ENCODE data around the gene SGK1. TPM values are rescaled to one million over a fixed set of nuclear protein-coding genes. Genes with fewer than 3 reads are reported as not detected.

SGK1 gene
- polyA plus RNA-seq, 1 donor (not counting 4 experiments of a cell fraction or from before 2014, with no cell fraction given), result 156 TPM

DNA sequence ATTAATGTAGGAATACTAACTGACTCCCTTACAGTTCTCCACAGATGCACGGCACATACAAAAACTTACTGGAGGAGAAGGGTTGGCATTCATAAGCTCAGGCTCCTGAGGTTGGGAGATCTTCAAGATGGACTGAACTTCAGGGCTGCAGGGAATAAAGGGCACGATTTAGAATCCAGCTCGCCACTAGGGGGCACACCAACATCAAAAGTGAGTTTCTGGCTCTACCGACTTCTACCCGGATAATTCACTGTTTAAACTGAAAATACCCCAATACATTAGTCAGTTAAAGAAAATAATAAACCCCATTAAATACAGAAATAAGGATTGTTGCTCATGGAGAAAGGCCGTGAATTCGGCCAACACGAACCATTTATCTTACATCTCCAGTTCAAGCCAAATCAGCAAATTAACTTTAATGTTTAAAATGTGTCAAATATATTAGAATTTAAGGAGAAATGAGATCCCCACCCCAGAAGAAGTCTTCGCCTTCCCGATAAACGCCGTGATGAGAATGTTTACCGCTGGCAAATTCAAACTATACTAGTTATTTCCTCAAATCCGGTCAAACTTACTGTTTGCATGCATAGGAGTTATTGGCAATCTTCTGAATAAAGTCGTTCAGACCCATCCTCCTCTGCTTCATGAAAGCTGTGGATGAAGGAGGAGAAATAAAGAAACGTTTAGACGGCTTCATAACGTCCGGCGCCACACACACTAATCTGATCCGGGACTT lies 143.8 kb downstream of the SGK1 start:
- Histone ChIP-seq H3K27ac (ENCODE audit: control insufficient read depth, insufficient read depth, low read length) (peak overlapping the region; percentile 82), H3K9me1 (ENCODE audit: control insufficient read depth, extremely low read depth, insufficient read depth, low read length) (no peaks in the 10 kb centered on the region), H3K9ac (ENCODE audit: control insufficient read depth, extremely low read depth, insufficient read depth, low read length) (peak overlapping the region; percentile 89), H4K20me1 (ENCODE audit: control insufficient read depth, extremely low read depth, insufficient read depth, low read length) (peaks cover 15% of the 10 kb centered on the region), H3K27me3 (ENCODE audit: control insufficient read depth, extremely low read depth, insufficient read depth, low read length) (no peaks in the 10 kb centered on the region), H2AFZ (ENCODE audit: control insufficient read depth, low read length) (no peak overlapping the region), H3K4me1 (ENCODE audit: control insufficient read depth, extremely low read depth, insufficient read depth, low read length) (peaks cover 47% of the 10 kb centered on the region), H3K4me2 (ENCODE audit: control insufficient read depth, extremely low read depth, insufficient read depth, low read depth, low read length) (peak overlapping the region; percentile 97), H3K36me3 (ENCODE audit: control insufficient read depth in 2 of 2, extremely low read depth in 1 of 2, insufficient read depth in 2 of 2, low read length in 2 of 2) (peaks cover 16 to 37% of the 10 kb centered on the region in 2 experiments), H3K79me2 (ENCODE audit: control insufficient read depth, insufficient read depth, low read length) (peaks cover 38% of the 10 kb centered on the region), H3K9me3 (ENCODE audit: control insufficient read depth, low read depth, low read length) (no peaks in the 10 kb centered on the region), H3K4me3 (ENCODE audit: control insufficient read depth in 2 of 3, extremely low read depth in 1 of 3, insufficient read depth in 2 of 3, low read depth in 1 of 3, low read length in 3 of 3) (peak overlapping the region; percentile 77 to 98 (median 96))
- FAIRE-seq (peak; percentile 51), DNase-seq (ENCODE audit: low read depth, low spot score) (no peak)
- dilution Hi-C loops (cut with MboI; ENCODE audit: extremely low pct_ligation_motif_present, low sequenced_read_pairs), result no loop called here
- TF ChIP-seq, protein P1, sequence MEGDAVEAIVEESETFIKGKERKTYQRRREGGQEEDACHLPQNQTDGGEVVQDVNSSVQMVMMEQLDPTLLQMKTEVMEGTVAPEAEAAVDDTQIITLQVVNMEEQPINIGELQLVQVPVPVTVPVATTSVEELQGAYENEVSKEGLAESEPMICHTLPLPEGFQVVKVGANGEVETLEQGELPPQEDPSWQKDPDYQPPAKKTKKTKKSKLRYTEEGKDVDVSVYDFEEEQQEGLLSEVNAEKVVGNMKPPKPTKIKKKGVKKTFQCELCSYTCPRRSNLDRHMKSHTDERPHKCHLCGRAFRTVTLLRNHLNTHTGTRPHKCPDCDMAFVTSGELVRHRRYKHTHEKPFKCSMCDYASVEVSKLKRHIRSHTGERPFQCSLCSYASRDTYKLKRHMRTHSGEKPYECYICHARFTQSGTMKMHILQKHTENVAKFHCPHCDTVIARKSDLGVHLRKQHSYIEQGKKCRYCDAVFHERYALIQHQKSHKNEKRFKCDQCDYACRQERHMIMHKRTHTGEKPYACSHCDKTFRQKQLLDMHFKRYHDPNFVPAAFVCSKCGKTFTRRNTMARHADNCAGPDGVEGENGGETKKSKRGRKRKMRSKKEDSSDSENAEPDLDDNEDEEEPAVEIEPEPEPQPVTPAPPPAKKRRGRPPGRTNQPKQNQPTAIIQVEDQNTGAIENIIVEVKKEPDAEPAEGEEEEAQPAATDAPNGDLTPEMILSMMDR (optimal IDR thresholded peaks at IDR 0.05 in 1 of 3, IDR thresholded peaks at IDR 0.05 in 1 of 3, conservative IDR thresholded peaks at IDR 0.05 in 1 of 3; ENCODE audit: extremely low read depth in 1 of 3, insufficient read depth in 2 of 3, low read length in 3 of 3), result peak; percentile 60 to 81 (median 79)
- TF ChIP-seq EZH2 (IDR thresholded peaks at IDR 0.05; ENCODE audit: low read length), result no peak

DNA sequence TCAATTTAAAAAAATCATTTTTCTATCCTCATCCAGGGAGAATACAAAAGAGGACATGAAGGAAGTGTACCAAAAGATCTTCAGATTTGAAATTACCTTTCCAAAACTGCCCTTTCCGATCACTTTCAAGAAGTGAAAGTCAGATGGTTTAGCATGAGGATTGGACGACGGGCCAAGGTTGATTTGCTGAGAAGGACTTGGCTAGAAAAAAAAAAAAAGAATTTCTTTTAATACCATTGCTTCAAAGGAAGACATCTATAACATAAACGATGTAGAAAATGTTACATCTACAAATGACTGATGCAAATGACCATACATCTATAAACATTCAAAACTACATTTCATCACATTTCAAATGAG lies 144.6 kb downstream of the SGK1 start:
- Histone ChIP-seq H3K27ac (ENCODE audit: control insufficient read depth, insufficient read depth, low read length) (peak overlapping the region; percentile 82), H3K36me3 (ENCODE audit: control insufficient read depth in 2 of 2, extremely low read depth in 1 of 2, insufficient read depth in 2 of 2, low read length in 2 of 2) (peaks cover 16 to 43% of the 10 kb centered on the region in 2 experiments), H3K27me3 (ENCODE audit: control insufficient read depth, extremely low read depth, insufficient read depth, low read length) (no peaks in the 10 kb centered on the region), H3K4me1 (ENCODE audit: control insufficient read depth, extremely low read depth, insufficient read depth, low read length) (peaks cover 42% of the 10 kb centered on the region), H3K79me2 (ENCODE audit: control insufficient read depth, insufficient read depth, low read length) (peaks cover 38% of the 10 kb centered on the region), H3K4me2 (ENCODE audit: control insufficient read depth, extremely low read depth, insufficient read depth, low read depth, low read length) (peak overlapping the region; percentile 97), H3K9me1 (ENCODE audit: control insufficient read depth, extremely low read depth, insufficient read depth, low read length) (no peaks in the 10 kb centered on the region), H3K9ac (ENCODE audit: control insufficient read depth, extremely low read depth, insufficient read depth, low read length) (peak overlapping the region; percentile 89), H4K20me1 (ENCODE audit: control insufficient read depth, extremely low read depth, insufficient read depth, low read length) (peaks cover 15% of the 10 kb centered on the region), H2AFZ (ENCODE audit: control insufficient read depth, low read length) (no peak overlapping the region), H3K4me3 (ENCODE audit: control insufficient read depth in 2 of 3, extremely low read depth in 1 of 3, insufficient read depth in 2 of 3, low read depth in 1 of 3, low read length in 3 of 3) (peak overlapping the region; percentile 77 to 98 (median 96)), H3K9me3 (ENCODE audit: control insufficient read depth, low read depth, low read length) (no peaks in the 10 kb centered on the region)
- DNase-seq (ENCODE audit: low read depth, low spot score) (no peak), FAIRE-seq (no peak)
- dilution Hi-C loops (cut with MboI; ENCODE audit: extremely low pct_ligation_motif_present, low sequenced_read_pairs), result no loop called here
- TF ChIP-seq EZH2 (IDR thresholded peaks at IDR 0.05; ENCODE audit: low read length), result no peak
- TF ChIP-seq, protein P1 (optimal IDR thresholded peaks at IDR 0.05 in 1 of 3, IDR thresholded peaks at IDR 0.05 in 1 of 3, conservative IDR thresholded peaks at IDR 0.05 in 1 of 3; ENCODE audit: extremely low read depth in 1 of 3, insufficient read depth in 2 of 3, low read length in 3 of 3), result no peak

Data from keratinocyte (primary cell).